Hepatic stellate cell (primary cell): Measurements from ENCODE around the gene SAXO1.
"Not testable (repeated sequence)": the region's sequence is repeated elsewhere in the genome, so short reads cannot be mapped to it uniquely, and the experiment has no call there.

Source experiments
- DNase-seq: peaks from one replicate; pipeline ENCODE4 v3.0.0; 2011; ENCODE audit warnings: low spot score

Gene SAXO1

DNA sequence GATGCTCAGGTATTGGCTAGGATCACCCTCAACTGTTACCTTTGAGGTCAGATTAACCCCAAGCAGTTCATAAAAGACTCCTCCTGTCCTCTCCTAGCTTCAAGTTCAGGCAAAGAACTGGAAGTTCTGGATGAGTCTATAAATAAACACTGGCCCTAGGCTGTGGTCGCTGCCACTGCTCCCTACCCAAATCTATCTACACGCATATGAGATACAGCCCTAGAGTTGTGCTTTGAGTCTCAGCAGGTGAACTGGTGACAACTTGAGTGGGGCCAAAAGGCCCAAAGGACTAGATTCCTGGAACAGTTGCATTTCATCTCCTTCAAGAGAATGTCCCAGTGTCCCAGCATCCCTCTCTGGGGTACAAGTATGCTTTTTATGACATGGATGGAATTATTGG is 62.6 kb downstream of the SAXO1 start:
- DNase-seq, result no peak

DNA sequence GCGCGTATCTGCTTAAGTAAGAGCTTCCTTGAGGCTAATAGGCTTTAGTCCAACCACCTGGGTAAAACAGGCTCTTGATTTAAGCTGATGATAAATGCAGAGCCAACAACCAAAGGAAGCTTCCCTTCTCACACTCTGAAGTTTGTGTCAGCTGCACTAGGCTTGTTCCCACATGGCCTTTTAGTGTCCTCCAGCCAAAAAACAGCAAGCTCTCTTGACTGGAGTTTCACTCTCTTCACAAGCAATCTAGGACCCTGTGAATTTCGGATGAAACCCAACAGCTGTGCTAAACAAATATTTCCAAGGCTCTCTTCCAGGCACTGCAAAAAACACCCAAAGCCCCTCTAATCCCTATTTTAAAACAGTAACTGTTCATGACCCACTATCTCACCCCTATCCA is 63.9 kb downstream of the SAXO1 start:
- no peak for DNase-seq

DNA sequence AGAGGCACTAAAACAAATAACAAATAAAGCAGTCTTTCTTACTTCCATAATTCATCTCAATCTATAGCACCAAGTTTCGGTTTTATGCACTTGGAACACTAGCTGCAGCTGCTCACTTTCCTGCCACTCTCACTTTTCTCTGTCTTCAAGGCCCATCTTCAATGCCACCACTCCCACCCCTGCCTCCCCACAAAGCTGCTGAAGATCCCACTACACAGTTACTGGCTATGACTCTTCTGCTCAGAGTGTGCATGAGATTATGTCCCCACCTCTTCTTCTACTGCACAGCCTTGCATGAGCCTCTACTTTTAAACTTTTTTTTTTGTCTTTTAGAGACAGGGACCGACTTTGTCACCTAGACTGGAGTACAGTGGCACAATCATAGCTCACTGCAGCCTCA is 77.4 kb downstream of the SAXO1 start:
- no peak for DNase-seq

DNA sequence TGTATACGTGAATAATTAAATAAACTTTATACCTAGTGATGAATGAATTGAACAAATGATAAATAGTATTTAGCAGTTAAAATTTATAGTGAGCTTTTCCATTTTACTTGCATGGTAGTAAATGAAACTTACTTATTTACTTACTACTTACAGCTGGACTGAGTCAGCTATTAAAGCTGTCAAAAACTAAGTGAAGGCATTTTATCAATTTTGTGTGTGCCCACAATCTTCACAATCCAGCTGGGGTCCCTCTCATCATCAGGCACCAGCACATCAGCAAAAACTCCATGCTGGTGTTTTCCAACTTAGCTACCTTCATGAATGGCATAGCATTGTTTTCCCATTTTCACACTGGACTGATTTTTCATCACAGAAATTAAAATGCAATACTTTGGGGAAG is 81.1 kb downstream of the SAXO1 start:
- DNase-seq, result no peak

DNA sequence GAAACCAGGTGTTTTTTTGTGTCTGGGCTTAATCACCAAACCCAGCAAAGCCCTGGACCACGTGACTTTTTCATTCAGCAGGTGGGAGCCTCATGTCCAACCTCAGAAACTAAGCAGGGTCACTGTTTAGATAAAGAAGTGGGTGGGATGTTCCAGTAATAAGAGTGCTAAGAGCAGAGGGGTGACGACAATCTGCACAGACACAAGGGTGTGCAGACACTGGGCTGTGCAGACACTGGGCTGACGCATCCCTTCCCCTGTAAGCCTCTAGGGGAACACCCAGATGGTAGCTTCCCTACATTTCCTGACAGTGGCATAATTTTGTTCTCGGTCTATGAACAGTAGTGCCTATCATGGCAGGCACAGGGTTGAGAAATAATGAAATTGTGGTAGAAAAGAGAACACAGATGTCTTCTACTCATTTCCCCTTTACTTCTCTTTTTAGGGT is 85.1 kb downstream of the SAXO1 start:
- DNase-seq, result no peak

DNA sequence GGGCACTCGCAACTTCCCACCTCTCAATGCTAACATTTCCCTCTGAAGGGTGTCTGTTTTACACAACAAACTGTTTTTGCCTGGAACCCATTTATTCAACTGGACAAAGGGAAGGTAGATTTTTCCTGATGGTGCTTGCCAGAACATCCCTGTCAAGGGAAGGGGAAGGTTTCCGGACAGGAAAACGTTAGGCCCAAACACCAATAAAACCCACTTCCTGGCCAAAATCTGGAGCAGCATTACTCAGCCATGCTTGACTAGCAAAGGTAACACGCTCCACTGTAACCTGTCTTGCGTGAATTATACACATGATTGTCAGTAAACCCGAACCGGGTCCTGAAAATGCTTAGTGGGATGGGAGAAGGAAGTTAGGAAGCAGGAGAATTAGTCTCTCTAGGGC is 90.2 kb downstream of the SAXO1 start:
- no peak for DNase-seq

DNA sequence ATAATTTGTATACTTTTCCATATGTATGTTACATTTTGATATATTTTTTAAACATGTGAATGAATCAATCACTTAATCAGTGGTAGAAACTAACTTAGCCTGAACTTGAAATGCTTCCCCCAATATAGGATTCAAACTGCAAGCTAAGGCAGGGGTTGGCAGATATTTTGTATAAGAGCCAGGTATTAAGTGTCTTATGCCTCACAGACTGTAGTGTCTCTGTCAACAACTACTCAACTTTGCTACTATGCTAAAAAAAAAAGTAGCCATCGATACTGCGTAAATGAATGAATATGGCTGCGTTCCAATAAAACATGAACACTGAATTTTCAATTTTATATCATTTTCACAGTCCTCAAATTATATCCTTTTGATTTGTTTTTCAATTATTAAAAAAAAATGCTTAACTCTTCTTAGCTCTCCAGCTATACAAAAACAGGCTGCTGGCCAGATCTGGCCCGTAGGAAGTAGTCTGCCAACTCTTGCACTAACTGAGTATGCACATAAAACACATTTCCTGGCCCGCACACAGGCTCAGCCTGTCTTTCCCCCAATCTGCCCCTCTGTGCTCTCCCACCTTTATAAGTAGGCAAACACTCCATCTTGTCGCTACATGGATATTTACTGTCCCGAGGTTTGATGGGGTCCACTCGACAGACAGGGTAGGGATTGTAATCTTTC is 91.8 kb downstream of the SAXO1 start:
- DNase-seq, result no peak

DNA sequence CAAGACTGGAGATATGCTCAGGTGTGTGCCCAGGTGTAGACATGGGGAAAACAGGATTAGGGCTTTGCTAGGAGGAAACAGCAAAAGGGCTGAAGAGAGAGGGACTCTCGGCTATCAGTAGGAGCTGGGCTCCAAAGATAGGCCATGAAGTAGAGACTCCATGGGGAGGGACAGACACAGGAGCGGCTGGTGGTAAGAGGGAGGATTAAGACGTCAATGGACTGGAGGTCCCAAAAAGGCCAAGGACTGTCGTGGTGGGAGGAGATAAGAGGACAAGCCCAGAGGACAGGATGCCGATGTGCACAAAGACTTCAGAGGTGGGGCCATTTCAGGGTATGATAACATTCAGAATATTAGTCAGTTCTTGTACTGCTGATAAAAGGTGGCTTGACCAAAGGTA is 93.1 kb downstream of the SAXO1 start:
- no peak for DNase-seq

DNA sequence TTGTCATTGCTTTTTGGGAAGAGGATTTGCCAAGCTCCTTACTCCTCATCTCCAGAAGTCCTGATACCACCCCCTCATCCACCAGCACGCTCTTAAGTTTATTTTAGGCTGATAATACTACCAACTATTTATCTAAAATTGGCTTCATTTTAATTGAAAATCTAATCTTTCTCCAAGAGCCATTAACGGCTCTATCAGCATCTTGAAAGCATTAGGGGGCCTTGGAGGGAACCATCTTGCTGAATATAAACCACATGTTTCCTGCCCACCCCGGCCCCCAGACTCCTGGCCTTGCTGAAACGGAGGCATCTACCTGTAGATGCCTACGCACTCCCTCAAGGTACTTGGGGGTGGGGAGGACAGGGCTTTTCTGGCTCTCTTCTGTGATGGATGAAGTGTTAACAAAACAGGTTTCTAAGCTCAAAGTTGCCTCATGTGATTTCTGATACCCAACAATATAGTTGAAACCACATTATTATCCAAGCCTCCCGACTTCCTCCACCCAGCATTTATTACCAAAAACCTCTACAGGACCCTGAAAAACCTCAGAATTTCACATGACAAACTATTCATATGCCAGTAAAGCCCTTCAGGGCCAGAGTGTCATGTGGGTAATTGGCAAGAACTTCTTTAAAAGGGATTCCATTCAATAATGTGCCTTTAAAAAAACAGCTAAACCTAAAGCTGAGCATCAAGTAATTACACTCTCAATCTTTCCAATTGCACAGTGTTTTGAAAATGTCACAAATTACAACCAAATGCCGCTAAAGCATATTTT is 96.7 kb downstream of the SAXO1 start:
- no peak for DNase-seq

DNA sequence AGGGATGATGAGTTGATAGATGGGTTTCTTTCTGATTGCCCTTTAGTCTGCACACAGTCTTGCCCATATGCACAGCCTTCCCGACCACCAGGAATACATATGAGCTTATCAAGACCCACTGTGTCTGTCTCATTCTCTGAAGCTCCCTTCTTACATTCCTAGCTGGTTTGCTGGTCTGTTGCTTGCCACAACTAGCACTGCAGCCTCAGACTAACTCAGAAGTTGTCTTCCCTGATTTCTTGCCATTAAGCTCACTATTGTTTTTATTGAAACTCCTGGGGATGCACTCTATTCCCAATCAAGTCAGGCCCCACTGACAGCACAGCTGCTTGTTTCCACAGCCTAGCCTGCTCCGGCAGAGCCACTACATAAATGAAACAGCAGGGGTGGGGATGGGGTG is 97.5 kb downstream of the SAXO1 start:
- DNase-seq, result peak; percentile 14

DNA sequence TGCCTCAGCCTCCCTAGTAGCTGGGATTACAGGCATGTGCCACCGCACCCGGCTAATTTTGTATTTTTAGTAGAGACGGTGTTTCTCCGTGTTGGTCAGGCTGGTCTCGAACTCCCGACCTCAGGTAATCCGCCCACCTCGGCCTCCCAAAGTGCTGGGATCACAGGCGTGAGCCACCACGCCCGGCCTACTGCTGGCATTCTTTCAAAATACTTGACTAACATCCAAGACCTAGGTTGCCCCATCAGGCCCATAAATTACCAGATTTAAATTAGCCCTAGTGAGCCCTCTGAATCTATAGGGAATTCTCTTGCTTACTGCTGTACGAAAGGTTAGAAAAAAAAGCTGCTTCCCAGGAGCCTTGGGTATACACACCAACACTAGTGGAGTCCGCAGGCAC is 102.4 kb downstream of the SAXO1 start:
- not testable (repeated sequence) for DNase-seq

DNA sequence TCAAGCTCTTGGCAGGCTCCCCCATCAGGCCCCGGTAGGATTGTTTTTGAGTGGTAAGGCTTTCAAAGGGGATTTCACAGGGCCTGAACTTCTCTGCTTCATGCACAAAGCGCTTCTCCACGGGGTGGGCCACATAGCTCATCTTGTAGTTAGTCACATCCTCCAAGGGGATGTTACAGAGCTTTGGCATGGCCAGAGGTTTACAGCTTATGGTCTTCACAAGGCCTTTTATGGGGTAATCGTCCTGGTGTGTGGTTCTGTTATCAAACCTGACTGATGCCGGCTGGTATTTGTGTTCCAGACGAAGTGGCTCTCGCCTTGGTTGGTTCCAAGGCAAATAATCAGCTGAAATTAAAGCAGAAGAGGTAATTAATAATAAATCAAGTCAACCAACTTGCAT is 104.3 kb downstream of the SAXO1 start:
- no peak for DNase-seq

DNA sequence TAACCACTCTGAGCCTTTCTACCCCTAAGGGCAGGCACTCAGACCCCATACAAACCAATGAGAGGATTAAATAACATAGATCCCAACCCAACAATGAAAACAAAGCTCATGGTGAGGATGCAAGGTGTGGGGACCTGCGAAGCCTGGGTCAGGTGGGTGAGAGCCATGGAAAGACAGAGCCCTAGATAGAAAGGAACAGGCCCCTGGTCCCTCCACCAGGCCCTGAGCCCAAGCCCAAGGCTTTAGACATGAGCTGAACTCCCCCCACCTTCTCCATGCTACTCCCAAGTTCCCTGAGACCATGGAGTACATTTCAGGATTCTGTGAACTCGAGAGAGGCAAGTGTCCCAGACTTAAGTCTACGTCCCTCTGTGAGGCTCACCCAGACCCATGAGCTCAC is 106.5 kb downstream of the SAXO1 start:
- DNase-seq, result no peak

DNA sequence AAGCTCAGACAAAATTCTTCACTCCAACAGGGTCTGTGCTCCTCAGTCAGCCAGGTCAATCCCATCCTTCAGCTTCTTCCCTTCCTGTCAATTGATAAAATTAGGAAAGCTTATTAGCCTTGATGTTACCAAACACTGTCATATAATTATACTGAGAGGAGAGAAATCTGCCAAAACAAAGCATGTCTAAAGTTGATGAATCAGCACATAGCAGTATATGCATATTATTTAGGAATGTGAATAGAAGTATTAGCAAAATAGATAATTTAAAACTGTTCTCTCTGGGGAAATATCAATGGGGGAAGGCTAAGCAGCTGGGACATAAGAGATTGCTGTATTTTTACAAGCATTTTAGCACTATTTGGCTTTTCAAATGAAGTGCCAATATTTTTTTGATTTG is 107.1 kb downstream of the SAXO1 start:
- no peak for DNase-seq

DNA sequence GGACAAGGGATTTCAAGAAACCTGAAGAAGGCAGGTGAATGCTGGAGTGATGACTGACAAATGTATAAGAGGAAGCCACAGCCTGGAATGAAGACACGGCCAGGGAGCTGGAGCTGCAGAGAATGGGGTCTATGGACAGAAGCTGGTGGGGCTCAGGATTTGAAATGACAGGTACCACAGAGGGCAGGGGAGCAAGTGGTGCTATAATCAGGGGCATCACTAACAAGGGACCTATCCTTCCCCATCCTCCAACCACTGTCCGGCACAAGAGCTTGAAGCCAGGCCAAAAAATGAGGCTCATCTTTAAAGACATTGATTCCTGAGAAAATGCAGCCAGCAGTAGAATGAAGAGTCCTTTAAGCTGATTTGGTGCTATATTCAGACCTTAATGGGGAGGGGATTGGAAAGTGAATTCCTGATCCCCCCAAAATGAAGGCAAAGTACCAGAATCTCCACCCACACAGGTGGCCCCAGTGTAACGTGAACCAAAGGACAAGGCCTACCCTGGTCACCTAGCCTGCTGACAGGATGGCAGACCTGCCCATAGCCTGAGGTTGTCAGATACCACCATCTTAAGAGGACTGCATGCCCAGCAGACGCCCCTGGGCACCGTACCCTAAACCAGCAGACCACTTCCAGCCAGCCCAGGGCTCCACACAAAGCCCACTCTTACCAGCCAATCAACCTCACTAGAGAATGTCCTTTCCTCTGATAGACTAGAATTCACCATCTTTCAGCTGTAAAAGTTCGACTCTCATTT is 109.2 kb downstream of the SAXO1 start:
- DNase-seq, result no peak

DNA sequence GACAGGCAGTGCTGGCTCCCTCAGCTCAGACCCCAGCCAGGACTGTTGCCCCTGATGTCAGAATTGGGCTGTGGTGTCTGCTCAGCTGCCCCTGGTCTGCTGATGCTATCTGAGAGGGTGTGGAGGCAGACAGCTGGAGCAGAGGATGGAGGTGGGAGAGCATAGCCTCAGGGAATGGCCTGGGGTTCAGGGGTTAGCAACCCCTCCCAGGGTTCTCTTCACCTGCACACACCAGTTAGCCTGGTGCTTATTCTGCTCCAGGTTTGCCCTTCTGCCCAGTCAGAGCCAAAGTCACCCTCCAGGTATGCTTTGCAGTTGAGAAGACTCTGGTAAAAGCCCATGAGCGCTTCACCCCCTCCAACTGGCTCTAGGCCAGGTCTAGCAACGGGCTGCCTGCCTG is 109.8 kb downstream of the SAXO1 start:
- no peak for DNase-seq

DNA sequence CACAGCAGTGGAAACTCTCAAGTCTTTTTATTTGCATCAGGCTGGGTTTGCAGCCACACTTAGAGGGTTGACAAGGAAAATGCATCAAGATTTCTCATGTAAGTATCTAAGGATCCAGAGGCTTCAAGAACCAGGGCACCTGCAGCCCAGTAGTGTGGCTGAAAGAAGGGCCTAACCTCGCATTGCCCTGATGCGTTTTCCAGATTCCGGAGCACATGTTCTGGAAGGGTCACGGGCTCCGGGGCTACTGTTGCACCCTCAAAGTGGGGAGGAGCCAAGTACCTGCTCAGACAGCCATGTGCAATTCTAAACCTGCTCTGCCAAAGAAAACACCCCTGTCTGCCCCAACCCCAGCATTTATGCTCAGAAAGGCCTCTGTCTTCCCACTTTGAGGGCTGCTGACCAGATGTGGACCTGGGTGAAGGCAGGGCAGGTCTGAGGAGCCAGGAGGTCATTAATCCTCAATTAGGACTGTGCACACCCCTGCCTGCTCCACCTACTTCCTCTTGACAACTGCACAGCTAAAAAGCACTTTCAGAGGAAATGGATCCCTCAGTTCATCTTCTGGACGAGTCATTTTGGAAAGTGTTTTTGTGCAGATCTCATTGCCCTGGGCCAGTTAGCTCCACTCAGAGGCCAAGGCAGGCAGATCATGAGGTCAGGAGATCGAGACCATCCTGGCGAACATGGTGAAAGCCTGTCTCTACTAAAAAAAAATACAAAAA is 110.7 kb downstream of the SAXO1 start:
- DNase-seq, result no peak

DNA sequence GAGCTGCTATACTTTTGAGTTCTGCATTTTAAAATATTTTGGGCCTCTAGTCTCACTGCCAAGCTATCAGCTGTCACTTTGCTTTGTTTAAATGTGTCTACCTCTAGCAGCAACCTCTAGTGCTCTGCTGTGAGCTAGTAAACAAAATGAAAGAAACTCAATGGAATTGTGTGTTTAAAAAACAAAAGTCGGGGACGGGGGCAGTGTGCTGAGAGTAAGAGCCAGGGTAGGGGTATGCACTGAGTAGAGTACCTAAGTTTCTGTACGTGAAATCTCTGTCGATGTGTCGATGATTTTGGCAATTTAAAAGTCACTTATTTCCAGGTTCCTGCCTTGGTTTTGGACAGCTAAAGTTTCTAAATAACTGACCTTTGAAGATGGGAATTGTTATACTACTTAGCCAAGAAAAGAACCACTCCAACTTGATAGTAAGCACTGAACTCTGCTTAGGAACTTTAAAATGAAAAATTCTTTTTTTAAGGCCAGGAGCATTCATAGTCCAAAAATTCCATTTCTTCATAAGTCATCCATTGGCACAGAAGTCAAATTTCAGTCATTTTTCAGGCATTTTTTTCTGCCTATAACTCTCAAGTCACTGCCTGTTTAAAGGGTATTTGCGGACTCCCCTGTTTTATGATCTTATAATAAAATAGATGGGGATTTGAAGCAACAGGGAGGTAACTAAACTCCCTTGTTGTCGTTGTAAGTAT is 111.5 kb downstream of the SAXO1 start:
- DNase-seq, result no peak

DNA sequence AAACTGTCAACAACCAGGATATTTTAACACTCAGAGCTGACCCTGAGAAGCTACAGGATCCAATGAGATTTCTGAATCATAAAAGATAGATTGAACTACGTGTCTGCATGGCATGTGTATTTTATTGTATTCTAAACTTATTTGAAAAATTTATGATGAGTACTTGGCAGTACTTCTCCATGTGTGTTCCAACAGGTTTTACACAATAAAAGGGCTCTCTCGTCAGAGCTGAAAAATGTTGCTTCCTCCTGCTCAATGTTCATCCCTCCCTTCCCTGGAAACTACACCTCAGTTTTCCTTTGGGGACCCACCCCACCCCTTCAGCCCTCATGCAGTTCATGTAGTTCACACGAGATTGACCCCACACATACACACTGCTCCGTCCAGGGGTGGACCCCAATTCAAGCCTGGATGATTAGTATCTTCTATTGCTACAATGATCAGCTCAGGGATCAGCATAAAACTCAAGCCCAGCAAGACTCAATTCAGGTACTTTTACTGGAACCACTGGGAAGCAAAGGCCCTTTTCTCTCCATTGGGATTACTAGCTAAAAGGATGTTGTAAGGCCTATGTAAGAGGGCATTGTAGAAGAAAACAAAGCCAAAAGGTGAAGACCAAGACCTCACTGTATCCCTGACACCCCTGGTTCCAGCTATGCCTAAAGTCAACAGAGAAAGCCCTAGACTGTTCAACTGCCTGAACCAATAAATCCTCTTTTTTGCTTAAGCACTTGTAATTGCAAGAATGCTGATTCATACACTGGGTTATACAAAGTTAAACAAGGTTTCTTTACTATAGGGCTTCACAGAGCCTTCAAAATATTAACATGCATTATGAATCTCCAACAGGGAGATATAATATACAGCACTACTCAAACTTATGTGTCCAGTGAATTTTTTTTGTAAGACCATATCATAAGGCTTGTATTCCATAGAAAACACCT is 112.6 kb downstream of the SAXO1 start:
- DNase-seq, result no peak

DNA sequence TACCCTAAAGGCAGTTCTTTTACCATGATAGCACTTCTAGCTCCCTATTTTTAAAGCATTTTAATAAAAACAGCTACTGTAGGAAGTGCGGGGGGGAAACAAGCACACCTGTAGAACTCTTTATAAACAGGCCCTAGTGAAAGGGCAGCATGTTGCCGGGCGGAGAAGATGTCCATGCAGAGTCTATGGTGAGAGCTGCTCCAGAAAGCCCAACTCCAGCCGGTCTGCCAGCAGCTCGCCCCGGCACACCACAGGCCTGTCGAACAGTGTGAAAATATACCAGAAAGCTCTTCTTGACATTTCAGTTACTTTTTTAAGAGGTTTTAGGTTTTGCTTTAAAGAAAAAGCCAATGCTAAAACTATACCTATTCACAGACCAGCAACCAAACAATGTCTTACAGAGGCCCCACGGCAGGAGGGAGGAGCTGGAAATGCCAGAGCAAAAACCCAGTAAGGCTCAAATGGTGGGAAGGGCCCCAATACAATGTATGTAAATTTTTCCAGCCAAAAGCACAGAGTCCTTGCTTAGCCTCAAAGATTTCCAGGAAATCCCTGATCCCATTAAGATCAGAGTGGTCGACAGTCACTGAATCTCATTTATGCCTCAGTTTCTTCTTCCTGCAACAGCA is 121.2 kb downstream of the SAXO1 start:
- DNase-seq, result no peak
